ENCODE data around the gene LCA5L. TPM values are rescaled to one million over a fixed set of nuclear protein-coding genes. Genes with fewer than 3 reads are reported as not detected.

LCA5L gene
- total RNA-seq = 0.37 and 1.4 TPM in 2 replicates

DNA sequence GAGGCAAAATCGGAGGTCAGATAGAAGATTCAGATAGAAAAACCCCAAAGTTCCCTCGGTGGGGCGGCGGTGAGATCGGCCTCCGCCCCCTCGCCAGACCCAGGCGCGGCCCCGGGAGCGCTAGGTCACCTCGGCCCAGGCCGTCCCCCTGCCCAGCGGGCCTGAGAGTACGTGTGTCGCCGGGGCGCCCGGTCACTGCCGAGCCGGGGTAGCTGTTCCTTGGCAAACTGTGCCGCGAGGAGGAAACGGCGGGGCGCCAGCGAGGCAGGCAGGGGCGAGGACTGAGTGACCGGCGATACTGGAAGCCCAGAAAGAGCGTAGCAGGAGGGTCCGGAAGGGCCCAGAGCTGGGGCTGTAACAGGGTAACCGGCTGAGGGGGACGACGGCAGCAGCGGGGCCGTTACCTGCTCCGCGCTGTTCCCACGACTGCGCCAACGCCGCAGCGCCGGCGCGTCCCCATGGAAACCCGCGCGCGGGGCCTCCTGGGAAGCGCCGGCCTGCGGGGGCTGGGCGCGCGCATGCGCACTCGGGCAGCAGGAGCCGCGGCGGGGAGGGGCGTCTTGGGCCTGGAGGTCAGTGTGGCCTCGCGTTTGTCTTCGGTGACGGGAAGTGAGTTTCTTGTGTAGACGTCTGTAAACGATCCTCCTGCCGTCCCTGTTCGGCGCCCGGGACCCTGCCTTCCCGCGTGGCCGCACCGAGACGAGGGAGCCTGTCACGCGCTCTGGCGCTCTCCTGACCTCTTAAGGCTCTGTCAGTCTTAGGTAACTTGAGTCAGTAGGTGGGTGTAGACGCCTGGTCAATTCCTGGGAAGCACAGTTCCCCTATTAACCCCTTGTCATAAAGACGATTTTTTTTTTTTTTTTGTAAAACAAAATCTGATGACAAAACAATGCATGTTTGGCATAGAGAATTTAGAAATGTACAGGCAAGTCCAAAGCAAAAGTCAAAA is at the start of gene LCA5L:
Gene LCA5L (minus strand): TSS at position 458 of the 949 bp plus-strand sequence. CDS start 17,285 bp downstream, outside the sequence.

DNA sequence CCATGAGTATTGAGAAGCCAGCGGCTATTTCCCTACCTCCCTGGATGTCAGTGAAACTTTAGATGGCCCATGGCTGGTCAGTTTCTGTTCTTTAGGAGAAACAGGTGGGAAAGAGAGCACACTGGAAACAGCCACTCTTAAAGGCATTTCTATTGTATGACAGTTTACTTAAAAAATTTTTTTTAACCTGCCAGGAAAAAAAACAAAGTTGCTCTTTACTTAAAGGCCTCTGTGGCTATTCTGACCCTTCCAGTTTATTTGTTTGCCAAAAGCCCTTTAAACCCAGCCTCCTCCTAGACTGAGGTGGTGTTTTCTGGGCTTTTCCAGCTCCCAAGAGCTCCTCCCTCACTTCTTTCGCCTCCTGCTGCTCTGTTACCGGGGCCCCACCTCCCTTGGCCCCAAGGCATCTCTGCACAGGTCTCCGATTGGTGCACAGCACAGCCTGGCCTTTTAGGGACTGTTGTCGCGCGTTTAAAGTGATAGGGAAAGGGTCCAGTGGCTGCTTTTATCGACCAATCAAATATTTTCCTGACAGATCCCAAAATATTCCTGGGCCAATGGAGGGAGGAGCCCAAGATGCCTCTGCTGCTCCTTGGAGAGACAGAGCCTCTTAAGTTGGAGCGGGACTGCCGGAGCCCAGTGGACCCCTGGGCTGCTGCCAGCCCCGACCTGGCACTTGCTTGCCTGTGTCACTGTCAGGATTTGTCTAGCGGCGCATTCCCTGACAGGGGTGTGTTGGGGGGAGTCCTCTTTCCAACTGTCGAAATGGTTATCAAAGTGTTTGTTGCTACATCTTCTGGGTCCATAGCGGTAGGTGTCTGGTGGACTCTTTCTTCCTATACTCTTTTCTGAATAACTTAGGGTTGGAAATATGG is 6.0 kb upstream of the LCA5L start, which contains the start of gene SH3BGR:
Gene SH3BGR (plus strand): TSS at position 639 of the 875 bp plus-strand sequence. CDS start 127 bp downstream, at position 766.

Other genes starting within 250 kb of the LCA5L start
- 19.2 and 19.7 TPM in 2 replicates for gene BRWD1, start 132.1 kb downstream of the LCA5L start, total RNA-seq
- 116 and 130 TPM in 2 replicates for gene HMGN1, start 96.7 kb downstream of the LCA5L start, total RNA-seq
- 2.7 and 6.1 TPM in 2 replicates for gene SH3BGR, start 6.2 kb upstream of the LCA5L start, total RNA-seq
- gene B3GALT5, start 167.2 kb upstream of the LCA5L start, total RNA-seq = not detected in 2 replicates